C4-2B (cell line): ENCODE data around the gene GBX2.

Experiments used
- ZFX ChIP-seq: fragments of 450-650 bp; IDR thresholded peaks from 2 replicates; pipeline ENCODE4 v1.6.1; 2017
- TF ChIP-seq, protein P1 (sequence below): fragments of 450-650 bp; conservative IDR thresholded peaks from 2 replicates; pipeline ENCODE4 v1.5.1; 2017; ENCODE audit warnings: mild to moderate bottlenecking

DNA sequence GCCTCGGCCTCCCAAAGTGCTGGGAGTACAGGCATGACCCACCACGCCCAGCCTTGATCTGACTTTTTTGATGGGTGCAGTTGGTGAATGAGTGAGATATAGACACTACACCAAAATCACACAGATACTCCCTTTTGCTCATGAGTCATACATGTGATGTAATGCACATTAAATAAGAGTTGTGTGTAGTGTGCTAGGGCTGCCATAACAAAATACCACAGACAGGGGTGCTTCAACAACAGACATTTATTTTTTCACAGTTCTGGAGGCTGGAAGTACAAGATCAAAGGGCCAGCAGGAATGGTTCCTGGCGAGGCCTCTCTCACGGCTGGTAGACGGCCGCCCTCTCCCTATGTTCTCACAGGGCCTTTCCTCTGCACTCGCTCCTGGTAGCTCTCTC is 46.6 kb downstream of the GBX2 start:
- no peak for TF ChIP-seq ZFX
- TF ChIP-seq, protein P1, sequence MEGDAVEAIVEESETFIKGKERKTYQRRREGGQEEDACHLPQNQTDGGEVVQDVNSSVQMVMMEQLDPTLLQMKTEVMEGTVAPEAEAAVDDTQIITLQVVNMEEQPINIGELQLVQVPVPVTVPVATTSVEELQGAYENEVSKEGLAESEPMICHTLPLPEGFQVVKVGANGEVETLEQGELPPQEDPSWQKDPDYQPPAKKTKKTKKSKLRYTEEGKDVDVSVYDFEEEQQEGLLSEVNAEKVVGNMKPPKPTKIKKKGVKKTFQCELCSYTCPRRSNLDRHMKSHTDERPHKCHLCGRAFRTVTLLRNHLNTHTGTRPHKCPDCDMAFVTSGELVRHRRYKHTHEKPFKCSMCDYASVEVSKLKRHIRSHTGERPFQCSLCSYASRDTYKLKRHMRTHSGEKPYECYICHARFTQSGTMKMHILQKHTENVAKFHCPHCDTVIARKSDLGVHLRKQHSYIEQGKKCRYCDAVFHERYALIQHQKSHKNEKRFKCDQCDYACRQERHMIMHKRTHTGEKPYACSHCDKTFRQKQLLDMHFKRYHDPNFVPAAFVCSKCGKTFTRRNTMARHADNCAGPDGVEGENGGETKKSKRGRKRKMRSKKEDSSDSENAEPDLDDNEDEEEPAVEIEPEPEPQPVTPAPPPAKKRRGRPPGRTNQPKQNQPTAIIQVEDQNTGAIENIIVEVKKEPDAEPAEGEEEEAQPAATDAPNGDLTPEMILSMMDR = no peak
